Activated CD8-positive, alpha-beta memory T cell treated with anti-CD3 and anti-CD28 coated beads for 24 hours (primary cell): ENCODE results near the gene CCDC27.
A peak's percentile ranks its signal among the peaks of the same experiment; 100 is the strongest.

Source experiments
- DNase-seq: peaks from one replicate; pipeline ENCODE4 v3.0.0-alpha.2; 2020

The CCDC27 gene

DNA sequence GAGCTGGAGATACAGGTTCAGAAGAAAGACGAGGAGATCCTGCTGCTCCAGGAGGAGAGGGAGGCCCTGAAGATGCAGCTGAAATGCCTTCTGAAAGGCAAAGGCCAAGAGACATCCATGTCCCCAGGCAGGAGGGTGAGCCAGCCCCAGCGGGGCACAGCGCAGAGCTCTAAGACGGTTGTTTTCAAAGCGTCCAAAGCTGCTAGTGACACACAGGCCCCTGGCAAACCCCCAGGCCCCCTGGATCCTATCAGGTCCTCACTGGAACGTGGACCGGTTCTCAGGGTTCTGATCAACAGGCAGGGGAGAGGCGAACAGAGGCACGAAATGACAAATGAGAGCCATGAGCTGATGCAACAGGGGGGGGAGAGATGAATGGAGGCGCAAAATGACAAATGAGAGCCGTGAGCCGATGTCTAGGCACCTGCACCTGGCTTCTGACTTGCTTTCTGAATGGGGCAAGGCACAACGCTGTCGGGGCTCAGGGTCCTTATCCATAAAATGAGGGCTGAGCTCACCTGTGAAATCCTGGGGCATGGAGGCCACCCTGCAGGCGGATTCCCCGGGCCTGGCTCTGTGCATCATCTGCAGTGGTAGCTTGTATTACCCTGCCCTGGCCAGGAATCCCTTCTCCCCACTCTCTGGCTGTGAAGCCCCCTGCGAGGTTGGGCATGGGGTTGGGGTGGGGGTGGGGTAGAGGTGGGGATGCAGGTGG lies 9.2 kb downstream of the CCDC27 start:
- no peak for DNase-seq

DNA sequence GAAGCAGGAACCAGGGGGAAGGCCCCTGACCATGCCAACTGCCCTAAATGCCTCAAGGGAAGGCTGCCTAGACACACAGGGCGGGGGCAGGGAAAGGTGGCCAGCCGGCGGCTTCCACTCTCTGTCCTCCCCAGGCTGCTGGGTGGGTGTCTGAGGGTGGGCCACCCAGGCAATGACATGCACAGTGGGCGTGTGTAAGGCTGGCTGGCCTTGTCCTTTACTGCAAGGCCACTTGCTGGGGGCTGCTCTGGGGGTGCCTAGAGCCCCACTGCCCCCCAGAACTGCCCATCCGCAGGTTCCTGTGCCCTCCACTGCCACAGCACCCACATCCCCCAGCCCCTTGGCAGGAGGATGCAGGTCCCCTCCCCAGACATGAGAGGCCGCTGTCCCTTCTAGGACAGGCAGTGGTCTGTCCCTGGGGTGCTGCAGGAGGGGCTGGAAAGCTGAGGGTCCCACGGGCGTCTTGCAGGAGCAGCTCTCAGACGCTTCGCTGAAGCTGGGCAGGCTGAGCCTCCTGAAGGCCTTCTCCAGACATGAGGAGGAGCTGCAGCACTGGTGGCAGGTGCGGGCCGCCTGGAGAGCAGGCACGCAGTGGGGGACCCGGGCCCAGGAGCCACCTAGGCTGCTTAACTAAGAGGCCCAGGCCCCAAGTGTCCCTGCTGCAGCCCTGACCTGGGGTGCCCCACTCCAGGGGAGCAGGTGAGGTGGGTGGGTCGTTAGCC lies 10.1 kb downstream of the CCDC27 start:
- DNase-seq, result no peak

DNA sequence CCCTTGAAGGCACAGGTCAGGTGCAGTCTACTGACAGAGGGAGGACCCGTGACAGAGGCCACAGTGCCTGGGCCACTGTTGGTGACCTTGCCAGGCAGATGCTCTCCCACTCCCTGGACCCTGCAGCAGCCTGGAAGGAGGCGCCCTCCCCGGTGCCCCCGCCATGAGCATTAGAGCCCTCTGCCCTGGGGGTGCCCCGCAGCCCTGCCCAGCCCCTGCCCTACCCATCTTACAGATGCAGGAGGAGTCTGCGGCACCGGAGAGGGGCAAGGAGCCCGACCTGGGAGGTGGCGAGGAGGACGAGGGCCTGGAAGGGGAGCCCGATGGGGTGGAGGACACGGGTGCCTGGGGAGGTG lies 10.6 kb downstream of the CCDC27 start:
- no peak for DNase-seq

DNA sequence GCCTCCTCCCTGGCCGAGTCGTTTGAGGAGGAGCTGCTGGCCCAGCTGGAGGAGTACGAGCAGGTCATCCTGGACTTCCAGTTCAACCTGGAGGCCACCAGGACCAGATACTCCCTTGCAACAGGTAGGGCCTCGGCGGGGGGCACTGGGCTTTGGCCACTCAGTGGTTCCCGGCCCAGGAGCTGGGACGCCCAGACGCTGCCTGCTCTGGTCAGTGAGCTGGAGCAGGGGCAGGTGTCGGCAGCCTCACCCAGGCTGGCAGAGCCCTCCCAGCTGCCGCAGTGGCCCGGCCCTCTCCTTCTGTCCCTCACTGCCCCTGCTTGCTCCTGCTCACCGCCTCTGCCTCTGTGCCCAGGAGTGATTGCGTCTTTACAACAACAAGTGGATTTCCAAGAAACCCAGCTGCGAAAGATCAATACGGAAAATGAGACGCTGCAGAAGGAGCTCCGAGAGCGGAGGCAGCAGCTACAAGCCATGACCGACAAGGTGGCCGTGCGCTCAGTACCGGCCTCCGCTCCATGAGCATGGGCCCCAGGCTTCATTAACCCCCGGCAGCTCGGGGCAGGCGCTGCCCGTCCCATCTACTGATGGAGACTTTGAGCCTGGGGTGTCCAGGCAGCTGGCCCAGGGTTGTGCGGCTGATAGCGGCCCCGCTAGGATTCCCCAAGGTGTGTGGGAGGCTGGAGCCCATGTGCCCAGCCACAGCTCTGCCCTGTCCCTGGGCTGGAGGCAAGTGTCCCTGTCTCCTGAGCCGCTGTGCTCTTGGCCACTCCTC lies 11.3 kb downstream of the CCDC27 start:
- DNase-seq, result no peak

DNA sequence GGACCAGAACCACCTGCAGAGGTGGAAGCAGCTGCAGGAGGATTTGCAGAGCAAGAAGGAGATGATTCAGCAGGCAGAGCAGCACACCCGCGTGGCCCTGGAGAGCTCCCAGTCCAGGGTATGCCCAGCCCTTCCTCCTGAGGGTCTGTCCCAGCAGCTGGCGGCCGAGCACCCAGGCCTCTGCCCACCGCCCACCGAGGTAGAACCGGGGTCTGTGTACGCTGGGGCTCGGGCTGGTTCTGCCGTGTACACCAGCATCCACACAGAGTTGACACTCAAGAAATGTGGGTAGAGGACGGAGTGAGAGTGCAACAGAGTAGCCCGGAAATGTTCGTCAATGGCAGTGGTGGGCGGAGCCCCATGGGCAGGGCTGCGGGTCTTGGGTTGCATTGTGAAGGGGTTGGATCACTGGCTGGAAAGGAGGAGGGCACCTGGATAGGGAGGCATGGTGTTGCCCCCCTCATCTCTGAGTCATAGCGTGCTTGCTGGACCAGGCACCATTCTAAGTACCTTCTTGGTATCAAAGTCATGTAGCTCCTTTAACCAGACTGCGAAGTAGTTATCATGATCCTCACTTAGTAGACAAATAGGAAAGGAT lies 15.2 kb downstream of the CCDC27 start:
- no peak for DNase-seq

DNA sequence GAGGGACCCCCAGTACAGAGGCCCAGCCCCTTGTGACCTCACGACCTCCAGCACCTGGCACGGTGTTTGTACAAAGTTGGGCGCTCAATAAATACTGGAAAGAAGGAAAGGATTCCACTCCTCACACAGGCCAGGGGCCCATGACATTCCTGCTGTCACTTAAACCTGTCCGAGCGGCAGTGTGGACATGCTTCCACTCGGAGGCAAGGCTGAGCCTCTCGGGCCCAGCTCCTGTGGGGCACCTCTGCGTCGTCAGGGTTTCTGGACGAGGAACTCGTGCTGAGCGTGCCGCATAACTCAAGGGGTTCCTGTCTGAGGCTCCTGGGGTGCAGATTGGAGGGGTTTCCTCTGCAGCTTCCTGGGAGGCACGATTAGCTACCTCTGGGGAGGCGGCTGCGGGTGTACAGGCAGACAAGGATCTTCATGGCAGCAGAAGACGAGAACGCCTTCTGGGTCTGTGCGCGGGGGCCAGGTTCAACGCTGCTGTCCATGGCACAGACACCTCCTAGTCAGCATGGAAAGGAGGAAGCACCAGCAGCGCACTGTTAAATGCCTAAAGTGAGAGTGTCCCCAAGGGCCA lies 16.7 kb downstream of the CCDC27 start:
- no peak for DNase-seq

DNA sequence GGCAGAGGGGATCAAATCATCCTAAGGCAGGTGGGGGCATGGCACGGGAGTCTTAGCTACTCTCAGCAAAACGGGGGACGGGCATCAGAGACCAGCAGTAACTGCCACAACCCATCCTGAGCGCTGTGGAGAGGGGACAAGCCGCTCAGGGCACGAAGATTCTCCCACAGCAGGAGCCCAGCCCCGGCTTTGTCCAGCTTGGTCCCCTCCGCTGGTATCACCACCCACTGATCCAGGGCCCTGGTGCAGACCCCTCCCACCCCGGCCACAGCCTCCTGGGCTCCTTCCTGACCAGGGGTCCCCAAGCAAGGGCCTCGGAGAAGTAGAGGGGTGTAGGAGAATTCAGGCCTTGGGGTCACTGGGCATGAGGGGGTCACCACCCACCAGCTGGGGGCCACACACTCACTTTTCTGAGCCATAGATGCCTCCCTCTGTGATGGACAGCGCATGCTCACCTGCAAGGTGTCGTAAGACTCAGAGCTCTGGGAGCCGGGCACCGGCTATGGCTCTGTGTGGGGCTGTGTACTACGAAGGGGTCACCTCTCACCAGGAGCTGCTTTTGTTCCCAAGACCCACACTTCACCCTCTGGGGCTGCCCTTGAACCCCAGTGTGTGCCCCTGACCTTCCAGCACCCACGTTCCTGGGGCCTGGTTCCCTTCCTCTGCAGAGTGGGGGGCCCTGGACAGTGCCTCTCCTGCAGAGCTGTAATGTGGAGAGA lies 18.0 kb downstream of the CCDC27 start:
- DNase-seq, result no peak

DNA sequence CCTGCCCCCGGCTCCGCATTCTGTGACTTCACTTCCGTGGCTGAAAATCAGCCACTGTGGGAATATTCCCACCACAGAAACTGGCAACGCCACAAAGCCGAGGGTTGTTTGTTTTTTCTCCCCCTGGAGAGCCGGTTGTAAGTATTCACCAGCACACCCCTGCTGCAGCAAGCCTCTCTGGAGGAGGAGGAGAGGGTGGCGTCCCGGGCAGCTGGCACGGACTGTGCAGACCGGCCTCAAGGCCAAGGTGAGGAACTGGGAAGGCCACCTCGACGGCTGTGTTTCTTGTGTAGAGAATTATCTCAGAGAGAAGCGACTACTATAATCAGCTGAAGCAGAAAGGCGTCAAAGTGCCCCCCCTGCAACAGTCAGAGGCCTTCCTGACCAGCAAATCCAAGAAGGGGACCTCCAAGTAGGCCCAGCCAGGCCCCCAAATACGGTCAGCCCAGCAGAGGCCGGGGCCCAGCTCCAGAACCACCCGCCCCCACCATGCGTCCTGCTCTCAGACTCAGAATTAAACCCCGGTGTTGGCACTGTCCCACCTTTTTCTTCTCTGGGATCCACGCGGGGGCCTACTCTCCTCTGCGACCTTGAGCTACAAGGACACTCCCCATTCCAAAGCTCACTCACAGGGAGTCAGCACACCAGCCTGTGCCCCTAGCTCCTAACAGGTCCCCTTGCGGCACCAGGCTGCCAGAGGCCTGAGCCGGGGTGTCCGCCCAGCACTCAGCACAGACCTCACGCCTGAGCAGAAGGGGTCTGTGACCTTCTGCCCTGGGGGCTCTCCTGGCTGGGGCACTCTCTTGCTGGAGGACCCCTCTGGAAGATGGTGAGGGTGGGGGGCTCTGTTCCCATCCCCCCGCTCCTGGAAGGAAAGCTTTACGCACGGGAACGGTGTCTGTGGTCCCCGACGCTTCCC lies 19.1 kb downstream of the CCDC27 start:
- no peak for DNase-seq

DNA sequence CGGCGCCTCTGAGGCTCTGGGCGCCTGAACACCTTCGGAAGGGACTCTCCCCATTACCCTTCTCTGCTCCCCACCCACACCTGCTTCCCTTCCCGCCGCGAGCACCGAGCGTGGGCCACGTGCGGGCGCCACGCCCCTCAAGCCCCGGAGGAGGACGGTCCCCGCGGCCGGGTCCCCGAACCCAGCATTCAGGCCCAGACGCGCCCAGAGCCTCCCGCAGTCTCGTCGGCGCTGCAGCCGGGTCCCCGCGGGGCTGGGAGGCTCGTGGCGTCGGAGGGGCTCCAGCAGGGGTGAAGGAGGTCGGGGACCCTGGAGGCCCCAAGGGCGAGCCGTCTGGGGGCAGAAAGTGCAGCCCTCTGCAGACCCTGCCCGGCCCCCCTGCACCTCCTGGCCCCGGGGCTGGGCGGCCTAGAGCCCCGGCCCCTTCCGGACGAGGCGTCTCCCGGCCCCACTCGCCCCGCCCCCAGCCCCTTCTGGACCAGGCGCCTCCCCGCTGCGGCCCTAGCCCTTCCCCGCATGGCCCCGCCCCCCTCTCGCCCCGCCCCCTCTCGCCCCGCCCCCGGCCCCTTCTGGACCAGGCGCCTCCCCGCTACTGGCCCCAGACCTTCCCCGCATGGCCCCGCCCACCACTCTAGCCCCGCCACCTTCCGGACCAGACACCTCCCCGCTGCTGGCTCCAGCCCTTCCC lies 19.9 kb downstream of the CCDC27 start:
- DNase-seq, result peak; percentile 91

DNA sequence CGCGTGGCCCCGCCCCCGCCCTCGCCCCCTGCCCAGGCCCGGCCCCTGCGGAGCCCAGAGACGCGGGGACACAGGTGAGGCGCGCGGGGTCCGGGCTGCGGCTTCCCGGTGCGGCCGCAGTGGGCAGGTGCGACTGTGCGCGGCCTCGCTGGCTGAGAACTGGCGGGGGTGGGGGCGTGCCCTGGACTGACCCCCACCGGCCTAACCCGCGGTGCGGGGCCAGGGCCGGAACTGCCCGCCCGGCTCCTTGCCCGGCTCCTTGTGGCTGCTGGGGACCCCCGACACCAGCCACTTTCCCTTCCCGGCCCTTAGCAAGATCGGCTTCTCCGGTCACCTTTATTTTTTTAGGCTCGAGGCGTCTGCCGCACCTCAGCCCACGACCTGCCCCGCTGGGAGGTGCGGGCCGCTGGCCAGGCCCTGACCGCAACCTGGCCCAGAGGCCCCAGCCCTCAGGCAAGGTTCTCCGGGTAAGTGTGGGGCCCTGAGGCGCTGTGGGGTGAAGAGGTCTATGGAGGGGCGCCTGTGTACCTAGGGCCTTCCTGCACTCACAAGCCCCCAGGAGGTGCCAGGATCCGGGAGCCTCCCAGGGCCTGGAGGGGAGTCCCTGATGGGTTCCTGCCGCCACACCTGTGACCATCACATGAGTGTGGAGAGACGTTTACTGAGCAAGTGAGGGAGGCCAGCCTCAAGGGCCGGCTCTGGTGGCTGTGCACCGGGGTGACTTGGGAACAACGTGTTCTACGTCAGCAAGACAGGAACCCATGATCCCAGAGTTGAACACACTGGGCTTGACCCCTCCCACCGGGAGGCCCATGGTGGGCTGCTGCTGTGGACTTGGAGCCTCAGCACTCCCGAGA lies 20.7 kb downstream of the CCDC27 start, which contains the start of gene SMIM1:
SMIM1 (plus strand) TSS at position 35 of the 857 bp plus-strand sequence. CDS start 2,625 bp downstream, outside the sequence.
- peak; percentile 68 for DNase-seq

DNA sequence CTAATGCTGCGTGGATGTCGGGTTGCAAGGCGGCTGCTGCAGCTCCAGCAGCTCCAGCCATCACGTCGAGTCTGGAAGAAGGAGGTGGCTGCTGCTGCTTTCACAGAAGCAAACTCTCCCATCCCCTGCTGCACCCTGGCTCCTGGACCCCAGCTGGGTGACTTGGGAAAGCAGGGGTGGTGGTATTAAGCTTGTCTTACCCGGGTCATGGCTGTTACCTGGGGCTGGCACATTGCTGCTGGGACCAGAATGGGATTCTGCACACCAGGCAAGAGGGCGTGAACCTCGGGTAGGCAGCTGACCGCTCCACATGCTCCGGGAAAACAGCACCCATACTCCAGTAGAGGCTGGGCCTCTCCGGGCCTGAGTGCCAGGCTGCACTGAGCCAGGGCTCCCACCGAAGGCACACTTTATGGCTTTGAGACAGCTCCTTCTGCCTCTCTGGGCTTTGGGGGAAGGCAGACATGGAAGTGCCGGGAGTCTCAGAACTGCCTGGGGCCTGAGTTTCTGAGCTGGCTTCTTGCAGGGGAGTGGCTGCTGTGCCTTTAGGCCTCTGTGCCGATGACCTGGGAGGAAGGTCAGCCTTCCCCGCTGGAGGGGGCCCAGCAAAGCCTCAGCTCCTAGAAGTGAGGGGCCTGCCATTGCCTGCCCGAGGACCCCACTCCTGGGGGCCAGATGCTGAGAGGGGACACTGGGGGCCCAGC lies 21.5 kb downstream of the CCDC27 start:
- no peak for DNase-seq

DNA sequence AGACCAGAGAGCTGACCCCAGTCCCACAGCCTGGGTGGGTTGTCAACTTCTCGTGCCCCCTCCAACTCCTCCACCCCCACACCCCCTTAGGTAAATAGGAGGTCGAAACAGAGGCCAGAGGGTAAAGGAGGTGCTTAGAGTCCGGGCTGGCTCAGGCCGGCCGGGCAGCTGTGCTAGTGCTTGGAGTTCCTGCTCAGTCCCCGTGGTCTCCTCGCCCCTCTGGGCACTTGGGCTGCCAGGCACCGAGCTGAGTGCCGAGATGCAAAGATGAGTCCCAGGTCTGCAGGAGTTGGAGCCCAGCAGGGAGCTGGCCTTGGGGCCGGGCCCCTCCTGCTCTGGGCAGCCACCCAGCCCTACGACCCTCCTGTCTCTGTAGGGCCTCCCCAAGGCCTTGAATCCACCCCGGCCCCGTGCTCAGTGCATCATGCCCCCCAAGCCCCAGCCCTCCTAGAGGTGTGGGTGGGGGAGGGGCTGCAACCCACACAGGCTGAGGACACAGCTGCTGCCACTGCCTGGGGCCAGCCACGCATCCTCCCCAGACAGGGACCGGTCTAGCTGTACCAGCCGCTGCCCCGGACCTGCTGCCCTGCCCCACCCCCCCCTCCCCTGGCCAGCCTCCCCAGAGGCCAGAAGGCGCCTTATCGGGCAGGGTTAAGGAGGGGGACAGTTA lies 22.2 kb downstream of the CCDC27 start:
- DNase-seq, result no peak

DNA sequence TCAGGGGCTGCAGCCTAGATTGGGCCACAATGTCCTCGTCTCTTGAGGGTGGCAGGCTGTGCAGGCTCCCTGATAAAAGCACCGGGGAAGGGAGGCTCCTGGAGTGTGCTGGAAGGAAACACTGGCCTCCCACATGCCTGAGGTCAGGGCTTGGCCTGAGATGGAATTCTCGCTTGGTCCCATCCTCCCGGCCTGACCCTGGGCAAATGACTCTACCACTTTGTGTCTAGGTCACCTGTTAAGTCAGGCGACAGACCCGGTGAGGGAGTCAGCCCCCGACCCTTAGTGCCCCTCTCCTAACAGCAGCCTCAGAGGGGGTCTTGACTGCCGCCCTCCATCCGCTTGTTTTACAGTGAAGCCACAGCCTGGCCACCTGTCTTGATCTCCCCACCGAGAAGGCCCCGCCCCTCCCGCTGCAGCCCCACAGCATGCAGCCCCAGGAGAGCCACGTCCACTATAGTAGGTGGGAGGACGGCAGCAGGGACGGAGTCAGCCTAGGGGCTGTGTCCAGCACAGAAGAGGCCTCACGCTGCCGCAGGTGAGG lies 22.8 kb downstream of the CCDC27 start:
- DNase-seq, result no peak

DNA sequence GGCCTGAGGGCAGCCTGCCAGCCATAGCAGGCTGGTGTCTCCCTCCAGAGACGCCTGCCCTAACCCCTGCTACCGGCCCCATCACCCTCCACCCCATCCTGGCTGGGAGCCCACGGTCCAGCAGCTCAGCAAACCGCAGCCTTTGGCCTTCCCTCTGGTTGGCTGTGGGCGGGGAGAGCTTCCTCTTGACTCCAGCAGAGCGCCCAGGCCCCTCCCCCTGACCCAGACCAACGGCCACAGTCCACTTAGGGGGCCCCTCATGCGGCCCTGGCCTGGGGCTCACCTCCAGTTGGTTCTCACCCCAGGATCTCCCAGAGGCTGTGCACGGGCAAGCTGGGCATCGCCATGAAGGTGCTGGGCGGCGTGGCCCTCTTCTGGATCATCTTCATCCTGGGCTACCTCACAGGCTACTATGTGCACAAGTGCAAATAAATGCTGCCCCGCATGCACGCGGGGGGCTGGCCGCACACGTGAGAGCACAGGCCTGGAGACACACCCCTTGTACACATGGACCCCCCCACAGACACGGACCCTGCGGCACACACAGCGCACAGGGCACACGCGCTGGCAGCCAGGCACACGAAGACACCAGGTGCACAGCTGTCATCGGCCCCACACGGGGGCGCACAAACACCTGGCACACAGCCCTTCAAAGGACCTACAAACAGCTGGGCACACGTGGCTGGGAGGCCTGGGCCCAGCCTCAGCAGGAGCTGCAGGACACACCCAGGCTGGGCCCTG lies 23.4 kb downstream of the CCDC27 start:
- DNase-seq, result peak; percentile 67

DNA sequence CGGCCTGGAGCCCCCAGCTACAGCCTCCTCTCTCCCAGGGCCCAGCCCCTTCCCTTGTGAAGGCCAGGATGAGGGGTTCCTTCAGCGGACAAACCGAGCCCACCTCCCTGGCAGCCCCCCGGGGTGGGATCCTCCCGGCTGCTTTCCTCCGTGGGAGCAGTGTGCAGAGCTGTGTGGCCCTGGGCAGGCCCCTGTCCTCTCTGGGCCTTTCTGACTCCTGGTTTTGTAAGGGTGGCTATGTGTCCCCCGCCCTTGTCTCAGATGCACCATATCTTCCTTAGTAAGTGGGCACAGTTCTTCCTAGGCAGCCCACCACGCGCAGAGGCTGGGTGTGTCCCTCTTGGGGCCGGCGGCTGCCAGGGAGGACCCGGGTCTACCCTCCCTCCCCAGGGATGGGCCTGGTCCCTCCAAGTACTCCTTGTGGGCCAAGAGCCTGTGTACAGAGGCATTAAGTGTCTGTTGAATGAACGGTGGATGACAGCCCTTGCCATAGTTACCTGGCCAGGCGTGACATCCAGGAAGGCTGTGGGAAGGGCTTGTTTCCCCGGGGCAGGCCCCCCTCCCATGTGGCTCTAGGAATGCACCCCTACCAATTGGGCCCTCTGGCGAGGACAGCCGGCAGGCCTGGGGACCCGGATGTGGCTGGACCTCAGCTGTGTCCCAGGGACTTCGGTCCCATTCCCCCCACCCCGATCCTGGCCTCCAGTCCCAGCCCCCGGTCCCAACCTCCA lies 24.1 kb downstream of the CCDC27 start:
- DNase-seq, result no peak

DNA sequence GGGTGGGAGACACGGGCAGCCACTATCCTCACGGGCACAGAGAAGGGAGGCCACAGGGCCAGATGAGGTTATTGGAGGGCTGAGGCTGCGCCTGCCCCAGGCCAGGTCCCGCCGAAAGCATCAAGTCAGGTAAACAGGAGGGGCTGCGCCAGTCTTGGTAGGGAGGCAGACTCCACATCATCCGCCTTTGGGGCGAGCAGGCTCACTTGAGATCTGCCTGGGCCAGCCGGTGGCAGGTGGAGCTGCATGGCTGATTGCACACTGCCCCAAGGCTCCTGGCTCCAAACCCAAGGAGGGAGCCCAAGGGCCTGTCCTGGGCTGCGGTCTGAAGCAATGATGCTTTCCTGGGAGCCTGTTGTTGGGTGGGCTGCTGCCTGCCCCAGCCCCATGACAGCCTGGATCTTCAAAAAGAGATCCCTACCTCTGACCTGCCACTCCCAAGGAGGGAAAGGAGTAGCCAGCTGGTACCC lies 24.9 kb downstream of the CCDC27 start:
- no peak for DNase-seq
